AG09319 (cell line): Measurements from ENCODE around the gene TCF4.

ENCODE experiments used
- DNase-seq: peaks from one replicate; pipeline ENCODE4 v3.0.0-alpha.2; 2010; ENCODE audit warnings: low read depth; ENCODE audit errors: extremely low read depth
- CTCF ChIP-seq: IDR thresholded peaks from 2 replicates; pipeline ENCODE4 v1.5.1; 2011; ENCODE audit warnings: low read depth, mild to moderate bottlenecking, inconsistent platforms, low read length, moderate library complexity

Gene TCF4

GRCh38 chr18:55336438-55337100 is 251.4 kb downstream of the TCF4 start:
- TF ChIP-seq CTCF, result no peak
- no peak for DNase-seq

GRCh38 chr18:55334875-55335274 is 253.1 kb downstream of the TCF4 start:
- TF ChIP-seq CTCF, result no peak
- no peak for DNase-seq

DNA sequence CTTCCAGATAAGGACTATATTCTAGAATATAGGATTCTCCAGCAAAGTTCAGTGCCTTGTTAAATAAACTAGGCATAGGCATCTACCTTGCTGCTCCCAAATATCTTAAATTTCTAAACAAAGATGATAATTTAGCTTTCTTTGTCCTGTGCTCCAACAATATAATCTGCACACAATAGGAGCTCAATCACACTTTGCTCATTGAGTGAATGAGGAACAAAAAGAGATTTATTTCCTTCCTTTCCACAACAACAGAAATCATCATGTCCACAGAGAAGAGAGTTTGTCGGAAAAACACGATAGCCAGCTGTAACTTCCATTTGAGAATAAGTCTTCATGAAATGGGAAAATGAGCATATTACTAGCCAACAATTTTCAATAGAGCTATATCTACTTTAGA is 256.7 kb downstream of the TCF4 start:
- no peak for DNase-seq
- no peak for TF ChIP-seq CTCF

GRCh38 chr18:55328301-55328700 is 259.7 kb downstream of the TCF4 start:
- no peak for DNase-seq
- TF ChIP-seq CTCF, result no peak

- DNase-seq, result no peak
- no peak for TF ChIP-seq CTCF
Measured at GRCh38 chr18:55327454-55327853, 260.5 kb downstream of the TCF4 start.

- TF ChIP-seq CTCF, result no peak
- DNase-seq, result no peak
Measured at GRCh38 chr18:55326134-55326533, 261.9 kb downstream of the TCF4 start.

DNA sequence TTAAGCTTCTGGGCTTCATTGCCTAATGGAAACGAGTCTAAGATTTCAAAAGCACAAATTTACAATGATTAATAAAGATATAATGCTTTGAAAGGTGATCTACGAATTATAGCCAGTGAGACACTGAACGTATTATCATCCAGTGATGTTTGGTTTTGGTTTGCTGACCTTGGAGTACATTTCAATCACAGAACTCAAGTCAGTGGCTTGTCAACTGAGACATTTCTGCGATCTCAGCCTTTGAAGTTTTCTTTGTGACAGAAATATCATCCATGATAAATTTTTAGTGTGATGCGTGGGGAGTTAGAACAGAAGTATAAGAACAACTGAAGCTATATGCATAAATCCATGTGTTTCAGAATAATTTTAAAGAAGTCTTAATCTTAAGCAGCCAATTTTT is 263.8 kb downstream of the TCF4 start:
- no peak for TF ChIP-seq CTCF
- DNase-seq, result no peak
